ENCODE data around the gene ACOXL.

ACOXL gene

DNA sequence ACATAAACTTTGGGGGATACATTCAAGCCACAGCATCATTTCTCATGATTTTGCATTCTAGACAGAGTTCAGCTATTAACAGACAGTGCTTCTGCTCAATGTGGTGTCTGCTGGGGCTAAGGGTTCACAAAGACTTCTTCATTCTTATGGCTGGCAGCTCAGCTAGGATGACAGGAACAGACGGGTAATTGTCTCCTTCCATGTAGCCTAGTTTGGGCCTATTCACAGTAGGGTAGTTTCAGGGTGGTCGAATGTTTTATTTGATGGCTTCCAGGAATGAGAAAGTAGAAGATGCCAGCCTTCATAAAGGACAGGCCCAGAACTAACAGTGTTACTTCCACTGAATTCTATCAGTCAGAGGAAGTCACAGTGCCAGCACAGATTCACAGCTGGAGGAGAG lies 362.3 kb downstream of the ACOXL start:
- no peak for DNase-seq

DNA sequence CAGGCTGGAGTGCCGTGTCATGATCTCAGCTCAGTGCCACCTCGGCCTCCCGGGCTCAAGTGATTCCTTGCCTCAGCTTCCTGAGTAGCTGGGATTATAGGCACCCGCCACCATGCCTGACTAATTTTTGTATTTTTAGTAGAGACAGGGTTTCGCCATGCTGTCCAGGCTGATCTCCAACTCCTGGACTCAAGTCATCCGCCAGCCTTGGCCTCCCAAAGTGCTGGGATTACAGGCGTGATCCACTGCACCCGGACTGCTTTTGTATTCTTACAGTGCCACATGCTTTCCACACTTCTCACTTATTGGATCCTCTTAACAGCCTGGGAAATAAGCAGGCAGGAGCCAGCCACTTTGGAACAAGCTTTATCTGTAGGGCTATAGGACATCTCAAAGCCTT lies 363.1 kb downstream of the ACOXL start:
- DNase-seq: no peak

DNA sequence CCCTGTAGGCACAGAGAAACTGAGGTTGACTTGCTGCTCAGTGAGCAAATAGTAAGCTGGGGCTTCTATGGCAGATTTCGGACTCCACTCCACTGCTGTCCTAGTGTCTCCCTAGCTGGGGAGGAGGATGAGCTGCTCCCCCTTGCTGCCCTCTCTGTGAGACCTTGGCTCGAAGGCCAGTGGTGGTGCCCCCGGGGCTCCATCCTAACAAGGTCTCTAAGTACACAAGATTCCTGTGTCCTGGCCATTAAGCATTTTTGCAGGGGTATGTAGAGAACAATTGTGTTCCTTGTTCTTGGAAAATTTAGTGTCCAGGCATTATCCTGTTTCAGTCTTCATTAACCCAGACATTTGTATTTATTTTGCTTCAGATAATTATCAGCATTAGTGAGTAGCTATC lies 367.0 kb downstream of the ACOXL start:
- no peak for DNase-seq

DNA sequence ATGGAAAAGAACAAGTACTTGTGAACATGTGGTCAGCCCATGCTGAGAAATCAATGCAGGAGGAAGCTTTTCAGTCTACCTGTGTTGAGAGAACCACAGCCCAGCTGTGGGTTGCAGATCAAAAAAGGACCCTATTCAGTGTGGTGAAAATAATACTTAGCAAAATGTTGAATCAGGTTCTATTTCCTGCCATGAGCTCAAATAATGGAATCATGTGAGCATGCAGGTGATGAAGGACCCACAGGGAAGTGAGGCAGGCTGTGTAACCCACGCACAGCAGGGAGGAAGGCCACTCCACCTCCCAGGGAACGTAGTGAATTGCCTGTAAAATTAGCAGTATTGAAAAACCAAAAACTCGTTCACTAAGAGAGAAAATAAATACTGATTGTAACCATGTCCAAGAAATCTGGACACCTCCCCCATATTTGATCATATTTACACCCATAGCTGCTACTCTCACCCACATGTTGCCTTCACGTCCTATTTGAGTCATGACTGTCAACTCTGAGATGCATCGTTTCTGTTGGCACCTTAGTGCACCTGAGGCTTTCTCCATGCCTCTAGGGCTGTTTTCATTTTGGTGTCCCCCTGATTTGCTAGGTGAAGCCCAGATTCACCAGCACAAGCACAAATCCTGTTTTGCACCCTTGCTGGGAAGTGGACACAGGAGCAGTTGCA lies 367.9 kb downstream of the ACOXL start:
- DNase-seq: no peak

DNA sequence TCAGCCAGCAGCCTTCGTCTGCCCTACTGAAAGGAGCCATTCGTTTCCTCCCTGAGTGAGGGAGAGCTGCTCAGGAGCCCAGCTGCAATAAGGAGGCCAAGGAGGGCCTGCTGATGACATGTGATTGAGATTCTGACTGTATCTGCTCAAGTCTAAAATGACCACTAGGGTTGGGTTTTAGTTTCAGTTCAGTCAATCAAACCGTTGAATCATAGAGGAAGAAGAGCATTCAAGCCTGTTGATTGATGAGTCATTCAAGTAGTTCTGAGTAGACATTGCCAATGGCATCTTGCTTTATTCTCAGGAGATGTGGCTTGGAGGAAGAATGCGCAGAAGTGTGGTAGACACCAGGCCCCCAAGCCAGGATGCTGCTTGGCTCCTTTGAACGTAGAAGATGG lies 368.4 kb downstream of the ACOXL start:
- DNase-seq: no peak

DNA sequence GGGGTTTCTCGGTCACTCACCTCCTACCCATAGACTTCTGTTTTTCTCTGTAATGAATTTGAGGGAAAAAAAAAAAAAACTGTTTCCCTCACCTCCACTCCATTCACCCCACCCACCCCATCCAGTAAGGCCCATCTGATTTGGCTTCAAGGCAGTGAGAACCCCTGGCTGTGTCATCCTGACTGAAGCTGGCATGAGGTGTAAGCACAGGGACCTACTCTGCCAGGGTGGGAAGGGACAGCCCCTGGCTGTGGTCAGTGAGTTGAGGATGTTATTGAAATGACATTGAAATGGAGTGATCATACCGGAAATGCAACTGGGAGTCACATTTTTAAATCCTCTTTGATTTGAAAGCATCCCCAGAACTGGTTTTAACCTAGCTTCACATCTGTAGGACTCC lies 369.2 kb downstream of the ACOXL start:
- no peak for DNase-seq

DNA sequence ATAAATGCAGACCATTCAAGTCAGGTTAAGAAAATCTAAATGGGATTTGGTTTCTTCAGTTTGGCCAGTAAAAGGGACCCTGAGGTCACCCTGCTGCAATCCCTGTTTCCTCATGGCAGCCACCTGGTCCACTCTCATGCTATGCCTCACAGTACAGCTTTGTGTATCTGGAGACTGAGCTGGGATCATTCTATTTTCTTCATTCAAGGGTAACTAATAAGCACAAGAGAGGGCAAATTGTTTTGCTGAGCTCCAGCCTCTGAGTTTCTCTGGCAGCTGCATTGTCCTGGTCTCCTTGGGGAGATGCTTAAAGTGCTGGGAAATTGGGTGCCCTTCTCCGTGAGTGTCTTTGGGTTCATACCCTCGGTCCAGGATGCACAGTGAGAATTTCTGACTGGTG lies 369.8 kb downstream of the ACOXL start:
- no peak for DNase-seq

DNA sequence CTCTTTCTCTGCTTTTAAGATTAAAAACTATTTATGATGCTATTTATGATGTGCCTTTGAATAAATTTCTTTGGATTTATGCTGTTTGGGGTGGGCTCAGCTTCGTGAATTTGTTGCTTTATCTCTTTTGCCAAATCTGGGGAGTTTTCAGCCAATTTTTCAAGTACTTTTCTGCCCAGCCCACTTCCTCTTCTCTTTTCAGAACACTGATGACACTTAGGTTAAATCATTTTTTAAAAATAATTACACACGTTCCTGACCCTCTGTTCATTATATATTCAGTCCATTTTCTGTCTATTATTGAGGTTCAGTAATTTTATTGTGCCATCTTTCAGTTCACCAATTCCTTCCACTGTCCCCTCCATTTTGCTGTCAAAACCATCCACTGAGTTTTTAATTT lies 373.6 kb downstream of the ACOXL start:
- DNase-seq: no peak

DNA sequence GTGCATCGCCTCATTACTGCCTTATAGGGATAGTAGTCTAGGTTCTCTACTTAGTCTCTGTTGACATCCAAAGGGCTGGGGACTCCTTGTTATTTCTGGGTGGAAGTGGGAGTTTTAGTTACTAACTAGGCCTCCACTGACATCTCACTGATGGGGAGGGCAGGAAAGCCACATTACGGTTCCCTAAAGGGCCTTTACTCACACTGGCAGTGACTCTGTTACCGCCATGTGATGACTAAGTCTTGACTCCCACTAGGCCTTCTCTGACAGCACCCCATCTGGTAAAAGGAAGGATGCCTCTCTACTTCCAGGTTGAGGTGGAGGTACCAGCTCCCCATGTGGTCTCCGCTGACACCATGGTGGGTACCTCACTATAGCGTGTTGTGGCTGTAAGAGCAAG lies 374.3 kb downstream of the ACOXL start:
- DNase-seq: no peak

DNA sequence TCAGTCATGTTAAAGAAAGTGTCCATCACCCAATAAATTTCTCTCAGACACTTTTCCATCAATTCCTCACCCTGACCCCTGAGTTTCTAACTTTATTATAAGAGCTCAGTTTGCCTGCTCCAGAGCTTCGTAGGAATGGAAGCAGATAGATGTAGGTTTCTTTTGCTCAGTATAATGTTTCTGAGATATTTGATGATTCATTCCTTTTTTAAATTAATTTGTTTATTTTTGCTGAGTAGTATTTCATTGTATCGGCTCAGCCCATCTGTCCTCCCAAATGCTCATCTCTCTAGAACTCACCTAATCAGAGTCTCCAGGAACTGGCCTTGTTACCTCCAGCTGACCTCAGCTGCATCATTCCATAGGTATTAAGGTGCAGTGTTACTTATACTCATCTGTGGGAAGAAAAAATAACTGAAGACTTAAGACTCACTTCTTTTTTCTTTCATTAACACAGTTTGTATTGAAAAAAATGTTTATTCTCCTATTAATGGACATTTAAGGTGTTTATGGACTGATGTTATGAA lies 376.4 kb downstream of the ACOXL start:
- DNase-seq: no peak

DNA sequence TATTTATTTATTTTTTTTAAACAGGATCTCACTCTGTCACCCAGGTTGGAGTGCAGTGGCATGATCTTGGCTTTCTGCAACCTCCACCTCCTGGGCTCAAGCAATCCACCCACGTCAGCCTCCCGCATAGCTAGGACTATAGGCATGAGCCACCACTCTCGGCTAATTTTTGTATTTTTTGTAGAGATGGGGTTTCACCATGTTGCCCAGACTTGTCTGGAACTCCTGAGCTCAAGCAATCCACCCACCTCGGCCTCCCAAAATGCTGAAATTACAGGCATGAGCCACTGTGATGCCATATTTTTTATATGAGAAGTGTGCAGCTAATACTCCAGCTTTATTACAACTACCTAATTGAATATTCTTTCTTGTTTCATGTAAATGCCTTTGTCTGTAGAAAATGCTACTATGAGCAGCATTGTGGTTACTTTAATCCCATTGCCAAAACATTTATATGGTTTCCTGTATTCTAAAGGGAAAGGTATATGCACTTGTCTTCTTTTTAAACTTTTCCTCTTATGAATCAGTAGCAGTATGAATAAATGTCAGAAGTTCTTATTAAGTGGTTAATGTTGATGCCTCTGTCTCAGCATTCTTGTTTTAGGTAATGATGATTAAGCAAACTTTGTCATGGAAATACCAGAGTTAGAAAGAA lies 378.9 kb downstream of the ACOXL start:
- no peak for DNase-seq

DNA sequence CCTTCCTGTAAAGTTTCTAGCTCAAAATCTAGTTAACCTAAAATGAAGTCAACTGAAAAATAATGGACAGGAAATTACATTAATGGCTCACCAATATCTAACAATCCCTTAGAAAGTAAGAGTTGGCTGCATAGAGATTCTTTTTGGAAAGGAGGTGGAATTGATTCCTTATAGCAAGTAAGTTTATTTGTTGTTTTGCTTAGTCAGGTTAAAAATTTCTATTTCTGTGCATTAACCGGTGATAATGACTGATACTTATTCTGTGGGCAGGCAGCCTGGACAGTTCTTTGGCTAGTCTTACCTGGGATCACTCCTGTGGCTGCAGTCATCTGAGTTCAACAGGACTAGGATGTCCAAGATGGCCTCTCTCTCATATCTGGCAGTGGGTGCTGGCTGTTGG lies 381.5 kb downstream of the ACOXL start:
- no peak for DNase-seq

DNA sequence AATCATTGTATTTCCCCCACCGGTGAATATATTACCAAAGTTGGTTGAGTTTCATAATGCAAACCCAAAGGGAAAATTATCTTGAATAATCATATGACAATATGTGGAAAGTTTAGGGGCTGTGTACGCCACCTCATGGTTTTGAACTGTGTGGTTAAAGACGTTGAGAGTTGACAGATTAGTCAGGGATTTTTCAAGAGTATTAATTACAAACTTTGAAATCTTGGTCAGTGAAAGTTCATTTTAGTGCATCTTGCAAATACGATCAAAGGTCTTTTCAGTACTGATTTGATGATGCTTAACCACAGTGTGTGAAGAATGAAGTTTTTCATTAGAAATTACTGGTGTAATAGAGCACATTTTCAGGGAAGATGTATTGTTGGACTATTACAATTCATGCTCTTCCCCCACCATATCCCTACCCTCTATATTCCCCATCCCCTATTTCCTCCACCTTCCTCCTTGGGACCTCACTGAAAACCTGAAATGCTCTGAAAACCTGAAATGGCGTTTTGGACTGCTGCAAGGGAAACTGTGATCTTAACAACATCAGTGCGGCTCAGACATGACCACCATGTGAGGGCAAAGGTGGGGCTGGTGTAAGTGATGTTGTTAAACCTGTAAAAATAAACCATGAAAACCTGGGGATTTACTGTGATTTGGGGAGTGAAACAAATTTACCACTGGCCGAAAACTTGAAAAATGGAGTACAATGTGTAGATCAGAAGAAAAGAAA lies 383.8 kb downstream of the ACOXL start:
- DNase-seq: no peak

DNA sequence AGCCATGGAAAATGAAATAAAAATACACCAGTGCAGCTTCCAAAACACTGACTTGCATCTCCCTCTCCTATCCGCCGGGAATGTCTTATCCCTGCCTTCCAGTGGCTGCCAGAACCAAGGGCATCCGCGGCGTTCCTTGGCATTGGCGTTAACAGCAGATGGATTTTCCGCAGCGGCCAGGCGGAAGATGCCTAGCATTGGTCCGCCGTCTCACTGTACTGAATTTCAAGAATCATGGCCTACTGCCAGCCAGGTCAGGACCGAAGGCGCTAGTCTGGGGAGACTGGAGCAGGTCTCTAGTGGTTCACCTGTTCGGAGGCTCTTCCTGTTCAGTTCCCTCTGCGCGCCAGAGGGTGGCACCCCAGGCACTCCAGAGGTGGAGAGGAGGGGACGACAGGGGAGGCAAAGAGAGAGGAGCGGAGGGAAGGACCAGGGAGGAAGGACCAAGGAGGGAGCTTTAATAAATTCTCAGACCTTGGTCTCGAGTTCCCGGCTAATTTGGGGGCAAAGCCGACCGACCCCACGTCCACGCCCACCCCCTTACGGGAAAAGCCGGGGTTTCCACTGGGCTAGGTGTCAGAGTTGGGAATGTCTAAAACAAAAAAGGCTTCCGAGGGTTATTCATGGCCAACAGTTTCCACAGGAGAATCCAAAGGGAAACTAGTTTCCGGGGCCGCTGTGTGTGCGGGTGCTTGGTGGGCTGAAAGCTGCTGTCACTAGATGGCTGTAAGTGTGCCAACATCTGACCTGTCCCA lies 384.6 kb downstream of the ACOXL start:
- DNase-seq: peak; percentile 65

DNA sequence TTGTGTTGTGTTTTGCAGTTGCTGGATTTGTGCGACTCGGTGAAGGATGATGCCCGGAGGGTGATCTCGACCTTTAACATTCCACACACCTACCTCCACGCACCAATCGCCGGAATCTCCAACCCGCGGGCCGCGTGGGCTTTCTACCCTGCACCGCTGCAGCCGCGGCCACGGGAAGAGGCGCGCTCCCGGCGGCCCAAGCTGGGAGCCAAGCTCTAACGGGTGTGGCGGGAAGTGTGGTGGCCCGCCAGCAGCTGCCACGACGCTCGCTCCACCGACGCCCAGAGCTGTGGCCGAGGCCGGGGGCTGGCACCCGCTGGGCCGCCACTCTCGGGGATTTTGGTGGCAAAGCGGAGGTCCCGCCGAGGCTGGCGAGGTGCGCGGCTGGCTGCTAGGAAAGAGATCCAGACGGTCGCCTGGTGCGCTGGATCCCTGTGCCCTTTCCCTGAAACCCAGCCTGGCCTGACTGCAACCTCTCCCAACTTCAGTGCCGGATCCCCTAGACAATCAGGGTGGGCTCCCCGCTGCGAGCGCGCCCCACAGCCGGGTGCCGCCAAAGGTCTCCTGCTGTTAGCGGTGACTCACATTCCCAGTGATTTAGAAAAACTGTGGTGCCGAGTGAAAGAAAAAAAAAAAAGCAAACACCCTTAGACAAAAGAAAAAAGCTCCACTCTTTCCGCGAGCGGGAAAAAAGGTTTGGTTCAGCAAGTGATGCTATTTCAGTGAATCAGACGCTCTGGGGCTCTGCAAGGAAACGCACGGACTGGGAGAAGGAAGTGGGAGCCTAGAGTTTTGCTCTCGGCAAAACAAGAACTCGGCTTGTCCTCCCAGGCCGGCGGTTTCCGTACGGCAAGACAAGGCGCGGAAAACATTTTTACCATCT lies 385.5 kb downstream of the ACOXL start:
- no peak for DNase-seq

DNA sequence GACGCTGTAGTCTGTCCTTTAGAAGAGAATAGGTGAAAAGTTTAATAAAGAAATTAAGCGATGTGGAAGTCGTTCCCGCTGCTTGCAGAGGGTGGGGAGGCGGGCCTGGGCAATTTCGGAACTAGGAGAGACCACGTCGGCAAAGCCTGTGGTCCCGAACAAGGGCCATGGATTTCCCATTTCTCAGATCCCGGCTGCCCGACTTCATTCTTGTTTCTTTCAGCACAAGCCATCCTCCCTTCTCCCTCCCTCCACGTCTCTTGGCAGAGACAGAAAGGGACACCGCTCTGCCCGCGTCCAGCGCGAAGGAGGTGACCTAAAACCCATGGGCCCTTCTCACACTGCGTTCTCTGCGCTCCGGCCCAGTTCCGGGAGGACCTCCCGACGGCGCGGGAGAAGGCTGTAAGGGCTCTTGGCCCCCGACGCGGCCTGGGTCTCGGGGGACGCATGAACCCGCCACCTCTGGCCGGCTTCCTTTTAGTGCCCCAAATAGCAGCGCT lies 386.2 kb downstream of the ACOXL start:
- DNase-seq: no peak

DNA sequence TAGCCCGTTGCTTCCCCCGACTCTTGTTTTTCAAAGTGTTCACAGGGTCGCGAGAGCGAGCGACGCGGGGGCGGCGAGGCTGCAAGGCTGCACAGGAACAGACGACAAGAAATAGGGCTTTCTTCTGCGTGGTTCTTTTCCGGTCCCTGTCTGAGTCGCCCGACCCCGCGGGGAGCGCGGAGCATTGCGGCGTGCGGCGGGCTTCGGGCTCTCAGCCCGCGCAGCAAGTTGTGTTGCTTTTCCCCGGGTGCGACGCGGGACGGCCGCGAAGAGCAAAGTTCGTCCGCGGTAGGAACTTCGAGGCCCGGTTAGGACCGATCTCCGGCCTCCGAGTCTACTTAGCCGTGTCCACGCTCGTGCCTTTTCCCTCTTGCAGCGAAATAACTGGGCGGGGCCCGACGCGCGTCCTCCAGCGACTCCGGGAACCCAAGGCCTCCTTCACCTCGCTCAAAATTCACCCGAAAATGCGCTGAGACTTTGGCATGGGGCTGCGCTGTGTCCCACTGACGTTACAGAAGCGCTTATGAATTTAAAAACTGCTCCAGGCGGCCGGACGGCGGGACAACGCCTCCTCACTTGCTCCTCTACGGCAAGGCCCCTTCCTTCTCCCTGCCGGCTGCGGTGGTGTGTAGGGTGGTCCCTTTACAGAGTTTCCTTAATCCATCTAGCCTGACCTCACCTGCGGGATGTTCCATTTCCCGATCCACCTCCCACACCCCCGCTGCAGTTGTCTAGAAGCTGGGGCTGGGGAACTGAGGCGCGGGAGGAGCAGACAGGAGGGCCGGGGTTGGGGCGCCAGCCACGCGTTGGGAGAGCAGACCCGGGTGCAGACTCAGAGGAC lies 386.8 kb downstream of the ACOXL start:
- no peak for DNase-seq

DNA sequence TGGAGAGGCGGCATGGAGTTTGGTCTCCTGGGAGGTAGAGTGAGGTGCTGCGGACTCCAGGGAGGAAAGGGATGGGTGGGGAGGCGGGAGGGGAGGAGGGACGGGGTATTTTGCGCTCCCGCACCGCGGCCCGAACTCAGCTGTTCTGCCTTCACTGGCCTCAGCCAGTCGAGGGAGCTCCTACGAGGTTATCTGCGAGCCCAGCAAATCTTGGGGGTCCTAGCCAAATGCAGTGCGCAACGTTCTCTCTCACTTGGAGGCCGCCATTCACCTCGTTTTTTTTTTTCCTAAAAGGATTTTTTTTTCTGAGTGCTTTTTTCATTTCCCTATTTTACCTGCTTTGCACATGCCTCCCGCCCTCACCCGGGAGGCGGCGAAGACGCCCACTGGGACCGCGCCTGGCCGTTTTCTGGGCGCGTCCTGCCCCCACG lies 387.5 kb downstream of the ACOXL start:
- no peak for DNase-seq

DNA sequence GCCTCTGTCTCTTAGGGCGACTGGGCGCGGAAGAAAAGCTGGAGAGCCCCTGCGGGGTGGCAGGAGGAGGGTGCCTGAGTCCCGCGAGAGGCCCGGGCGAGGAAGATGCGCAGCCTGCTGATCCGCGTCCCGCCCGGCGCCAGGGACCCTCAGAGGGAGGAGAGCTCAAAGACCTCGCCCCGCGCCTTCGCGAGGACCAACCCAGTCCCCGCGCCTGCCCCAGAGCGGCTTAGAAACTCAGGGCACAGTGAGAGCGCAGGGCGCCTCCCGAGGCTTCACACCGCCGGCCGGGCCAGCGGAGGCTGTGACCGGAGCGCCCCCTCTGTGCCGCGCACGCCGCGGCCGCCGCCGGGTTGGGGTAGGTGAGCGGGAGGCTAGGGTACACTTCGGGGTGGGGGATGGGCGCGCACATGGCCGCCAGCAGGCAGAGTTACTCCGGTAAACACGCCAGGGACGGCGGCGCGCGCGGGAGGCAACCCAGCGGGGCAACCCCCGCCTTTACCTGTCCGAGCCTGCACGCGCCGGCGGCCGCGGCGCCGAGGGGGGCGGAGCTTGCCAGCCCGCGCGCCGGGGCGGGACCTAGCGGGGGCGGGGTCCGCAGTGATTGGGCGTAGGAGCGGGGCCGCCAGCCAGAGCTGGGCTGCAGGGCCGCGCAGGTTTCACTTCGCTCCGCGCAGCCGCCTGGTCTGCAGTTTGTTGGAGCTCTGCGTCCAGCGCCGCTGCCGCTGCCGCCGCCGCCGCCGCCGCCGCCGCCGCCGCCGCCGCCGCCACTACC lies 388.1 kb downstream of the ACOXL start, which contains the start of gene BCL2L11:
BCL2L11 (plus strand) TSS at position 662 of the 775 bp plus-strand sequence. CDS start 2,832 bp downstream, outside the sequence.
- peak; percentile 74 for DNase-seq
